Islet of Langerhans (tissue), 1 donor: ENCODE measurements around the gene BRF1.

Experiments used
- FAIRE-seq: peaks from one replicate; lab custom pipeline; 2011; peaks lifted over from hg19 to GRCh38; lab: Jason Lieb, UNC

Gene BRF1

DNA sequence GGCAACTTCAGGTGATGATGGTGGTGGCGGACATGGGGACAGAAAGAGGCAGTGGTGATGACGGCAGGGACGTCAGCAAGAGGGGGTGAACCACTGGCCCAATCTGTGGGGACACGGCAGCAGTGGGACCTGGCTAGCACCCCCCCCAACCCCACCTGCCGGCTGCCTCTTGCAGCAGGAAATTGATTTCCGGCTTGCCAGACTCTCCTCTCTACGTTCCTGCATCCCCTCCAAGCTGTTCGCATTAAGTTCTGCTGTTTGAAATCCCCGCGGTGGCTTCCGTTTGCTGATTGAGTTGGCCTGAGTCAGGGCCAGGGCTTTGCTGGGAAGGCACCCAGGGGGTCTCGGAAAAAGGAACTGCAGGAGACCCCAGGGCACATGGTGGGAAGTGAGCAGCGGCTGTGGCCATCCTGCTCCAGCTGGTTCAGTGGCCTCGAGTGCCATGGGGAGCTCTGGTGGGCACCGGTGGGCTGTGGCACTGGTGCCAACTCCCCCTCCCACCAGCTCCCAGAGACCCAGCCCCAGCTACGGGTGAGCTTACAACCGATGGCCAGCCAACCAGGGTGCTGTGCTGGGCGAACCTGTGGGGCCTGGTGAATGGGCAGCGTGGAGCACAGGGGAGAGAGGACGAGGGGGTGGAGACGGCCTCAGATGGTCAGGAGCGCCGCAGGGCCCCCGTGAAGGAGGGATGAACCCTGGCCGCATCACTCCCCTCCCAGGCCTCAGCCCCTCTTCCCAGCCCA, 105.1 kb downstream of the BRF1 start:
- no peak for FAIRE-seq

- no peak for FAIRE-seq
Observed at GRCh38 chr14:105195051-105195450, 105.8 kb downstream of the BRF1 start.

GRCh38 chr14:105193916-105194782, 106.7 kb downstream of the BRF1 start:
- FAIRE-seq: no peak

- FAIRE-seq: no peak
Observed at GRCh38 chr14:105192866-105193731, 107.7 kb downstream of the BRF1 start.

- FAIRE-seq: no peak
Observed at GRCh38 chr14:105187935-105188524, 112.8 kb downstream of the BRF1 start.

- FAIRE-seq: no peak
Observed at GRCh38 chr14:105187116-105187515, 113.7 kb downstream of the BRF1 start.

- no peak for FAIRE-seq
Observed at GRCh38 chr14:105185973-105186372, 114.8 kb downstream of the BRF1 start.

DNA sequence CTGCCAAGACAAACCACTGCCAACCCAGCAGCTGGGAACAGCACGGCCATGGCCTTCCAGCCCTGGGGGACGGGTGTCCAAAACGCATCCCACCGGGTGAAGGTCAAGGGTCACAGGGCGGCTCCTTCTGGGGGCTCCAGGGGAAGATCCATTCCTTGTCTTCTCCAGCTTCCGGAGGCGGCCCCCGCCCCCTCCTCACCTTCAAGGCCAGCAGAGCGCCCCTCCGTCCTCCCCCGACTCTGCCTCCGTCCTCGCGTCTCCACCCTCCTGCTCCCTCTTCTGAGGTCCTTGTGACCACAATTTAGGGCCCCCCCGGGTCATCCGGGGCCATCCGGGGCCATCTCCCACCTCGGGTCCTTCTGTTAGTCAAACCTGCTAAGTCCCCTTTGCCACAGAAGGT, 115.8 kb downstream of the BRF1 start:
- FAIRE-seq: no peak

DNA sequence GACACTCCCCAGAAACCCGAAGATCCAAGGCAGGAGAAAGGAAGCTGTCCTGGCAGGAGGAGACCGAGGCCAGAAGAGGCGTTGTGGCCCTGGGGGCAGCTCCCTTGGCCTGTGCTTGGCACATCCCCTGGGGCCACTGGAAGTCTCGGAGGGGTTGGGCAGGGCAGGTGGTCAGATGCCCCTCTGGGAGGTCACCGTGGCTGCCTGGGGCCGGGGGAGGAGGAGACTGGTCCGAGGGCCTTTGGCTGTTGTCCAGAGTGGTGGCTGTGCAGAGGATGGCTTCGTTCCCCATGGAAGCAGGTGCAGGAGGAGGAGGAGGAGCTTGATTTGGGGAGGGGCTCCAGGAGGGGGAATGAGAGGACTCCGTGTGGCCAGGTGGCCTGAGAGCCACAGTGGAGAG, 116.3 kb downstream of the BRF1 start:
- no peak for FAIRE-seq

DNA sequence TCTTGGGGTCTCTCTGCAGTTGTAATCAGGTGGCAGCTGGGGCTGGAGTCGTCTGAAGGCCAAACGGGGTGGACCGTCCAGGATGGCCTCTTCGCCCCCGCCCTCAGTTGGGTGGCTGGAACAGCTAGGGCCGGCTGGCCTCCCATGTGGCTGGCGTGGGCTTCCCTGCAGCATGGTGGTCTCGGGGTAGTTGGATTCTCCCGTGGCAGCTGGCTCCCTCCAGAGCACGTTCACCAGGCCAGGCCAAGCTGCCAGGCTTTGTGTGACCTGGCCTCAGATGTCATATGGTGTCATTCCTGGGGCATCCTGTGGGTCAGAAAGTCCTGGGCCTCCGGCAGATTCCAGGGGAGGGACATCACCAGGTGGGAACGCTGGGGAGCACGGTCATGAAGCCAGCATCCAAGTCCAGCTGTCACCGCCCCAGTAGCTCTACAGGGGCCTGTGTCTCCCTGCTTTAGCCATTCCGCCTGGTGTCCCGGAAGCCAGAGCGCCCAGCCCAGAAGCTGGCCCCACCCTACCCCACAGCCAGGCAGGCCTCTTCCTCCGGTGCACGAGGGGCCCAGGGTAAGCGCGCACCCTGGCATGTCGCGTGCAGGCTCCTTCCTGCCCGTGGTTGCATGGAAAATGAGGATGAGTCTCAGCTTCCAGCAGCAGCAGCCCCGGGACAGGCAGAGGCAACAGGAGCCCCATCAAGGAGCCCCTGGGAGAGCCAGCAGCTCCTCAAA, 118.3 kb downstream of the BRF1 start:
- FAIRE-seq: no peak

DNA sequence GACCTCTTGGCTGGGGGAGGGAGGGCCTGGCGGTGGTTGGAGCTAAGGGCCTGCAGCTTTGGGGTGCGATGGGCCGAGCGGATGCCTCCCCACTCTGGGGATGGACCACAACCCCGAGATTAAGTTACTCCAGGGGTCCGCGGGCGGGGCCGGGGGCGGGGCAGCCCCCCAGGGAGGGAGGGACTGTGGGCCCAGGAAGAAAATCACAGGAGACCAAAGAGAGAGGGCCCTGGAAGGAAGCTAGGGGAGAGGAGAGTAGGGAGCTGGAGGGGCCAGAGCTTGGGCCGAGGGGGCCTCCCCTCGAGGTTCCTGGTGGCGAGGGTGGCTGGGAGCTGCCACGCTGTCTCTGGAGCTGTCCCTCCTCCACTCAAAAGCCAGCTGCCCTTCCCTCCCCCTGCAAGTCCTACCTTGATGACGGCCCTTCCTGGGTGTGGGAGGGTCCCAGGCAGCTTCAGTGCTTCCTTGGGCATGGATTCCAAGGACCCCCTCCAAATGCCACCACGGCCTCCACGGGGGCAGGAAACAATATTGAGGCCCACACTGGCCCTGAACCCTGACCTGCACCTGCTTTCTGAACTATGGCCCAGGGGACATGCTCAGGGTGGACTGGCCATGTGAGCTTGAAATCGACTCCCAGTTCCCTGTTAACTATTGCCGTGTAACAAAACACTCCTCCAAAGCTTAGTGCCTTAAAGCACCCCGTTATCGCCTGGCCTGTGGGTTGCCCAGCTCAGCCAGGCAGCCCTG, 119.1 kb downstream of the BRF1 start:
- no peak for FAIRE-seq

DNA sequence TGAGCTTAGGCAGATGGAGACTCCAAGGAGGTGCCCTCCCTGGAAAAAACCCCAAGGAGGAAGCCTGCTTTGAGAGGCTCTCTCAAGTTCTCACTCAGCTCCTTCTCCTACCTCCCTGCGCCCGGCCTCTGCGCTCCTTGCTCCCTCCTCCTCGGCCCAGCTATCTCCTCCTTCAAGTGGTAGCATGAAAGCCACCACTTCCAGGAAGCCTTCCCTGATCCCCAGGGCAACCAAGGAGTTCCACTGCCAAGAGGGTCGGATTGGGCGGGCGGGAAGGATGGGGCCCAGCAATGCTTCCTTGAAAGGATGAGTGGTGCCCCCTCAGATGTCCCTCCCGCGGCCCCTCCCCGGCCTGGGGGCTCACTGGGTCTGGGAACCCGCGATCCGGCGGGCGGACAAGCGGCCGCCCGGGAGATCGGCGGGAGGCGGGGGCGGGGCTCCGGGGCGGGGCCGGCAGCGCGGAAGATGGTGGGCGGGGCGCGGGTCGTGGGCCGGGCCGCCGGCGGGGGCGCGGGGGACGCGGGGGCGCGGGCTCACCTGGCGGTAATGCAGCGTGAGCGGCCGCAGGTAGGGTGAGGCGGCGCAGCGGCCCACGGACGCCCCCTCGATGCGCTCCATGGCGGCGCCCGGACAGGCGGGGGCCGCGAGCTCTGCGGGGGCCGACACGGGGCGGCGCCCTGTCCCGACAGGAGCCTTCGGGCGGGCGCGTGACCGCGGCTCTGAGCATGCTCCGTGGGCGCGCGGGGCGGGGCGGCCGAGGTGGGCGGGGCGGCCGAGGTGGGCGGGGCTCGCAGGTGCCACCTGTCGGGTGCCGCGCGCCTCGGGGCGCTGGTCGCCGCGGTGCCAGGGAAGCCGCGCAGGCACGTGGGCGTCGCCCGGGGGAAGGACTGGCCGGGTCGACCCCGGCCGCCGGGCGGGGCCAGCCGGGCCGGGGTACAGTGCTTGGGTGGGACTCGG, 119.9 kb downstream of the BRF1 start, which contains the start of gene NUDT14:
TSS of gene NUDT14 (minus strand) at position 721 of the 957 bp plus-strand sequence. CDS start at position 618, 103 bp downstream.
- no peak for FAIRE-seq

DNA sequence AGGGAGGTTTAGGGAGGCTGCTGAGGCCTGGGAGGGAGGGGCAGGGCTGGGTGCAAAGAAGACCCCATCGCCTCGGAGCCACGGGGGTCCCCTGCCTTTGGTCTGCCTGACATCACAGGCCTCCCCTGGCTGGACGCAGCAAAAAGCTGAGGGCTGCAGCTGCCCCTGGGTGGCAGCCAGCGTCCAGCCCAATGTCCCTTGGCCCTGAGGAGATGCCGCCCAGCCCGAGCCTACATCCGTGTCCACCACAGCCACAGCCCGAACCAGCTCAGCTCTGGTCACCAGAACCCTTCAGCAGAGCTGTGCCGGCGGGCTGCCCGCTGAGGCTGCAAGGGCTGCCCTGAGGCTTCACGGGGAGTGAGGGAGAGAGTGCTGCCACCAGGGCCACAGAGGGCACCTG, 121.6 kb downstream of the BRF1 start:
- no peak for FAIRE-seq

GRCh38 chr14:105178868-105179140, 122.0 kb downstream of the BRF1 start:
- no peak for FAIRE-seq

- FAIRE-seq: no peak
Observed at GRCh38 chr14:105178069-105178867, 122.5 kb downstream of the BRF1 start.

DNA sequence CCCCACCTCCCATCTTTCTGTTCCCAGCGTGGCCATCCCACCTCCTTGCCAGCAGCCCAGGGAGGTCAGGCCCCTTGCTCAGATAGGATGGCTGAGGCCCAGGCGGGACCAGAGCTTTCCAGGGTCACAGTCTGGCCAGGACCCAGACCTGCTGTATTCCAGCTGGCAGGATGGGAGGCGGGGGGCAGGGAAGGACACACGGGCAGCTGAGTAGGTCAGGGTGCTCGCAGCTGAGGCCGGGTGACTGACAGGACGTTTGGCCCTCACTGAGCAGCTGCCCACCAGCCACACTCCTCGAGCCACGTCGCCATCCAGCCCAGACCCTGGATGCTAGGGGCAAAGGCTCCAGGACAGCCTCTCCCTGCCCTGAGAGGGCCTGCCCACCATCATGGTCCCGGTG, 123.7 kb downstream of the BRF1 start:
- FAIRE-seq: no peak

DNA sequence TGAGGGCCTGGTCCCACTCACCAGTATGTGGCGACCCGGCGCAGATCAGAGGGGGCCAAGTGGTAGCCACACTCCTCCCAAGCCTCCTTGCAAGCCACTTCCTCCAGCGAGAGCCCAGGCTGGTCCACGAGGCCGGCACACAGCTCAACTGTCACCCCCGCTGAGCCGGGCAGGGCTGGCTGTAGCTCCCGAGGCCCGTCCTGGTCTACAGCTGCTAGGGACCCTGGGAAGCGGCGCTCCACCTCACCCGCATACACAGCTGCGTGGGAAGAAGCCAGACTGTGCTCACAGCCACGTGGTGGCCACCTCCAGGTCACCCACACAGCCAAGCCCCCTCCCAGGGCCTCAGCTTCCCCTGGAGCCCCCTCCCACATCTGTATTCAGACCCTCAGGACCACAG, 124.3 kb downstream of the BRF1 start:
- no peak for FAIRE-seq

DNA sequence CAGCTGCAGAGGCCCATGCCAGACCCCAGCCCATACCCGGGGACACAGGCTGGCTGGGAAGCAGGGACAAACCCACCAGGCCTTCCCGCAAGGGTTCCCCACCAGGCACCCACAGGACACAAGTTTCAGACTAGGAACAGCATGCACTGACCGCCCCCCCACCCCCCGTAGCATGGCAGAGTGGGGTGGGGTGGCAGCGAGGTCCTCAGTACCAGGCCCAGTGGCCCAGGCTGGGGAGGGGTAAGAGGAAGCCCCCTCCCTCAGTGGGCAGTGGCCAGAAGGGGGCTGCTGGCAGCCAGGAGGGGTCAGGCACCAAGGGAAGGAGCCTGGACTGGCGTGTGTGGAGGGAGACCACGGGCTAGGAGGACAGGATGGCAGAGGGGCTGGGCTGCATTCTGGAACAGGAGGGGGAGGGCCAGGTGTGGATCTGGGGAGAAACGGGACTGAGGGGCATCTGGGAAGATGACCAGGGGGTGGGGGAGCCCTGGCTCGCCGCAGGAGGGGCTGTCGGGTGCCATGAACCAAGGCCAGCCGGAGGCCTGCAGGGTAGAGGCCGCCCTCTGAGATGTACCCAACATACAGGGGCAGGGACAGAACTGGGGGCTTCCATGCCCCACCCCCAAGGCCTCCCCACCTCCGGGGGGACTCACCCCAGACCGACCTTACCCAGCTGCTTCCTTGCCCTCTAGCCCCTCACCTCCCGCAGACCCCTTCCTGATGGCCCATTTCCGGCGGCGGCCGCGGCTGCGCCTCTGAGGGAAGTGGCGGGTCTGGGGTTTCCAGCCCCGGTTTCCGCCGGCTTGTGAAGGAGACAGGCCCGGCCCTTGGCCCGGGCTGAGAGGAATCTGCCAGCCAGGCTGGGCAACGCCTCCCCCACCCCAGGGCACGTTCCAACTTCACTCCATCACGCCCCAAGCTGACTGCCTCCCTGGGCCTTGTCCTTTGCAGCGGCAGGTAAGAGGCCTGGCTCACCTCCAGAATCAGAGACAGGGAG, 126.6 kb downstream of the BRF1 start:
- no peak for FAIRE-seq
